Erythroblast (primary cell): ENCODE results near the gene AK5.
"Not testable (repeated sequence)": the region's sequence is repeated elsewhere in the genome, so short reads cannot be mapped to it uniquely, and the experiment has no call there.

Experiments used
- DNase-seq, 2 experiments: peaks; one replicate each; lab custom pipeline; 2025; lab: John Stamatoyannopoulos, UW
- GATA1 ChIP-seq: IDR thresholded peaks from 2 replicates; pipeline ENCODE4 v1.6.1; 2011; ENCODE audit warnings: low read depth, mild to moderate bottlenecking, control low read depth, low read length, moderate library complexity
- POLR2A ChIP-seq: IDR thresholded peaks from 2 replicates; pipeline ENCODE4 v1.6.1; 2011; ENCODE audit warnings: mild to moderate bottlenecking, low read length

Gene AK5

DNA sequence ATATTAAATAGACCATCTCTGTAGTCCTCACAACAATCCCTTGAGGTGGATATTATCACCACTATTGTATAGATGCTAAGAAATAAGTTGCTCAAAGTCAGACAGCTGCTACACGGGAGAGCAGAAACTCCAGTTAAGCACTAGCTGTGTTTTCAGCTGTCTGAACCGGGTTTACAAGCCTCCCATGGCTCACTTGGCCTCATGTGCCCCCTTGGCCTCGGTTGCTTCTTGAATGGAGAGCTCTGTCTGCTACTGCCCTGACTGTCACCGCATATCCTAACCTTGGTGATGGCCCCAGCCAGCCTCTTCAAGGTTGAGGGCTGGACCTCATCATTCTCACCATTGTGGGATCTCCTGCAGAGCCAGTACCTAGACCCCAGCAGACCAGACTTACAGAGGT, 123.4 kb downstream of the AK5 start:
- DNase-seq: no peak
- TF ChIP-seq POLR2A: no peak
- no peak for TF ChIP-seq GATA1

DNA sequence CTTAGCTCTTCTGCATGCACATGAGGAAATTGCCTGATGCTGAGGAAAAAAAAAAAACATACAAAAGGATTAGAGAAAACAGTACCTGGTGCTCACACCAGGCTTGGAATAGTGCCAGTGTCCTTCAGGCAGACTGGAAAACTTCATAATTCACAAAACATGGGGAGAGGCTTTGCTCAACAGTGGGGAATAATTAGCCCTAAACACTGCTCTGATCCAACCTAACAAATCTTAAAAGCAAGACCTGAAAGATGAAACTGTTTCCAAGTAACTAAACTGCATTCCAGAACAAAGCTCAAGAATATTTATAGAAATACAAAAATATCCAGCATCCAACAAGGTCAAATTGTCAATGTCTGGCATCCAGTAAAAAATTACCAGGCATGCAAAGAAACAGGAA, 124.8 kb downstream of the AK5 start:
- no peak for TF ChIP-seq GATA1
- no peak for TF ChIP-seq POLR2A
- DNase-seq: no peak

DNA sequence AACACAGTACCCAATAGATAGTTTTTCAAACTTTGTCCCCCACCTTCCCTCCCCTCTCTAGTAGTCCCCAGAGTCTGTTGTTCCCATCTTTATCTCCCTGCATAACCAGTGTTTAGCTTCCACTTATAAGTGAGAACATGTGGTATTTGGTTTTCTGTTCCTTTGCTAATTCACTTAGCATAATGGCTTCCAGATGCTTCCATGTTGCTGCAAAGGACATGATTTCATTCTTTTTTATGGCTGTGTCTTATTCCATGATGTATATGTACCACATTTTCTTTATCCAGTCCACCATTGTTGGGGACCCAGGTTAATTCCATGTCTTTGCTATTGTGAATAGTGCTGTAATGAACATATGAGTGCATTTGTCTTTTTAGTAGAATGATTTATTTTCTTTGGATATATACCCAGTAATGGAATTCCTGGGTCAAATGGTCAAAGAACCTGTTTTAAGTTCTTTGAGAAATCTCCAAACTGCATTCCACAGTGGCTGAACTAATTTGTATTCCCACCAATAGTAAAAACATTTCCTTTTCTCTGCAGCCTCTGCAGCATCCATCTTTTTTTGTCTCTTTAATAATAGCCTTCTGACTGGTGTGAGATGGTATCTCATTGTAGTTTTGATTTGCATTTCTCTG, 126.0 kb downstream of the AK5 start:
- no peak for DNase-seq
- TF ChIP-seq POLR2A: no peak
- TF ChIP-seq GATA1: no peak

DNA sequence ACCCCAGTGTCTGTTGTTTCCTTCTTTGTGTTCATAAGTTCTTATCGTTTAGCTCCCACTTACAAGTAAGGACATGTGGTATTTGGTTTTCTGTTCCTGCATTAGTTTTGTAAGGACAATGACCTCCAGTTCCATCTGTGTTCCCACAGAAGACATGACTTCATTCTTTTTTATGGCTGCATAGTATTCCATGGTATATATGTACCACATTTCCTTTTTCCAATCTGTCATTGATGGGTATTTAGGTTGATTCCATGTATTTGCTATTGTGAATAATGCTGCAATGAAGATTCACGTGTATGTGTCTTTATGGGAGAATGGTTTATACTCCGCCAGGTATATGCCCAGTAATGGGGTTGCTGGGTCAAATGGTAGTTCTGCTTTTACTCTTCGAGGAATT, 127.1 kb downstream of the AK5 start:
- not testable (repeated sequence) for DNase-seq

DNA sequence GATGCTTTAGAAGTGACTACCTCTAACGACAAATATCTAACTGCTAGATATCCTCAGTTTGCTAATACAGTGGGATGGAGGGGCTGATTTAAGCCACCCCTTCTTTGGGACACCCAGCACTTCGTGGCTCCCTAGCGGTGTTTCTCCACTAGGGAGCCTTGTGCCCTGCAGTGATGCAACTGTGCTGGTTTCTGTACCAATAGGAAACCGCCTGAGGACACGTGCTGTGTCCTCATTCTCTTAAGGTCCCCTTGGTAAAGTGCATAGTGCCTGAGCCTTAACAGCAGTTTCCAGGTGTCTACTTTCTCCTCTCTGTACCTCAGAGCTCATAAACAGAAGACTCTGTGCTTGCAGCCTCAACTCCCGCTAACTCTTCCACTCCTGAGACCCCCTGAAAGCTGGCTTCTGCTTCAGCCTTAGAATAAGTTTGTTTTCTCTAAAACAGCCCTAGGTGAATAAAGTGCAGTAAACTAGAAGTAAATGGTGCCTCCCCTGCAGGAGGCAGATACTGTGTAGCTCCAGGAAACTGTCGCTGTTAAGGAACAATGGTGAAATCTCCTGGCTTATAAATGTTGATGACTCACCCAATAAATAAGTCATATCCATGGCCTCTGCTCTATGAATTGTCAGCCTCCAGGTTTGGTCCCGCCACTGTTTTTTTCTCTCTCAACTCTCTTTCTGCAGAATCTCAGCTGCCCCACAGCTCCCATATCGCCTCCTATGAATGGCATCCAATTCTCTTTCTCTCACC, 130.4 kb downstream of the AK5 start:
- TF ChIP-seq GATA1 (no peak), POLR2A (no peak)
- DNase-seq: no peak

DNA sequence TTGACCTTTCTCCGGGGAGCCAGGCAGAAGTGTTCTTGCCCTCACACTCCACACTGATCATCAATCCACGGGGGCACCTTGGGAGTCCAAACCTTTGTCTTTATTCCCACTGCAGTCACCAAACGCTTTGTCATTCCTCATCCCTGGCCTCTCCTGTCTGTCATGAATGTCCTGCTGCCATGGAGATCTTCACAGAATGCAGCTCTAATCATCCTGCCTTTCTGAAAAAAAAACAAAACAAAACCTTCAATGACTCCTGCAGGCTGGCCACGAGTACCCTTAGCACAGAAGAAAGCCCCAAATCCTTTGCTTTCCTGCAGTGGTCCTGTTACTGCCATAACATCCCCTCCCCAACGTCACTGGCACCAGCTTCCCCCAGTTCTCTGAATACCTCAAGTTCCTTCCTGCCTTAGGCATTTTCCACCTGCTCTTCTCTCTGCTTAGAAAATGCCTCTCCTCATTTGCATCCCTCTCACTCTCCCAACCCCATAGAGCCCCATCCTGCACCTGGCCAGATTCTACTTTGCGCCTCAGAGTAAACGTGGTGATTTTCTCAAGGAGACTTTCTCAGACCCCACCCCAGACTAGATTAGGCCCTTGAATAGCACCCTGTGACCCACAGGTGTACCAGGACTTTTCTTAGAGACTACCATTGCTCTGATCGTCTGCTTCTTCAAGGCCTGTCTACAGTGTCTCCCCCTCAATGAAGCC, 131.2 kb downstream of the AK5 start:
- no peak for TF ChIP-seq POLR2A
- TF ChIP-seq GATA1: no peak
- DNase-seq: no peak

DNA sequence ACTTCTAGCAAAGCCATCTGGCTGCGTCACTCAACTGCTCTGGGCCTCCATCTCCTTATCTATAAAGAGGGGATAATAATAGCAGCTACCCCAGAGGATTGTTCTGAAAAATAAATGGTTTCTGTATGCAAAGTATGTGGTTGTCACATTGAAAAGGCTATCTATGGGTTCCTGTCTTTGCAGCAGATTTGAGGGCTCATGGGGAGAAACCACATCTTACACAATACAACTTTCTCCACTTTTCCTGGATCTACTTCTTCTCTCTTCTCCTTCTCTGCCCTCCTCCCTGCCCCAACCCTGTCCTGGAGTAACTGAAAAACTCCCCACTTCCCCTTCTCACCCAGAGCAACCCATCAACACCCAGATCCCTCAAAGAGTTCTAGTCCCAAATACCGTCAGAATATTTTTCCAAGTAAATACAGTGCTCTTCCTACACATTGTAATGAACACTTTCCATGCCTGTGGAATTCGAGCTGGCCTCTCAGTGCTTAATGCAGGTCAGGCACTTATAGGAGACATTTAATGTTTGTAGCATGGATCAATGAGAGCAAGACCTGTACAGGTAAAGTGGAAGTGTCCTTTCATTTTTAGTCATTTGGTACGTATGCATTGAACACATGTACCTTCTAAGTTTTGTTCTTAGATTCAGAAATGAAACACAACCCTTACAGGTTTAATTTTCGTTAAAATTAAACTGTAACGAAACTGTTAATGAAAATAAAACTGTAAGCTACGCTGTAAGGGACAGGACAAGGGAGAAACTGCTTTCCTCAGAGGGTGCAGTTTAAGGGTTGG, 131.9 kb downstream of the AK5 start:
- TF ChIP-seq GATA1: no peak
- no peak for TF ChIP-seq POLR2A
- no peak for DNase-seq

DNA sequence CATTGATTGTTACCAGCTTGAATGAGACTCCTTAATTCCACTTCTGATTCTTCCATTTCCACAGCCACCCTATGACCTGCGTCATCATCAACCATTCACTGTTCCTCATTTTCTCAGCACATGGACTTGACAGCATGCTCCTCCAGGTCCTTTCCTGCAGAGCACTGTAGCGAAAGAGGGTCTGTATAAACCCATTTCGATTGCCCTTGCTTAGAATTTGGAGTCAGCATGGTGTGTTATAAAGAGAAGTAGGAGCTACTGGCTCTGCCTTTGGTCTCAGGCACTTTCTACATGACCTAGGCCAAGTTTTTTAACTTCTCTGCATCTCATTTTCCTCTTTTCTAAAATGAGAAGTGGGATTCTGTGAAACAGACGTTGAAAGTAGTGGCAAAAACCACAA, 133.8 kb downstream of the AK5 start:
- TF ChIP-seq GATA1: no peak
- no peak for TF ChIP-seq POLR2A
- no peak for DNase-seq

DNA sequence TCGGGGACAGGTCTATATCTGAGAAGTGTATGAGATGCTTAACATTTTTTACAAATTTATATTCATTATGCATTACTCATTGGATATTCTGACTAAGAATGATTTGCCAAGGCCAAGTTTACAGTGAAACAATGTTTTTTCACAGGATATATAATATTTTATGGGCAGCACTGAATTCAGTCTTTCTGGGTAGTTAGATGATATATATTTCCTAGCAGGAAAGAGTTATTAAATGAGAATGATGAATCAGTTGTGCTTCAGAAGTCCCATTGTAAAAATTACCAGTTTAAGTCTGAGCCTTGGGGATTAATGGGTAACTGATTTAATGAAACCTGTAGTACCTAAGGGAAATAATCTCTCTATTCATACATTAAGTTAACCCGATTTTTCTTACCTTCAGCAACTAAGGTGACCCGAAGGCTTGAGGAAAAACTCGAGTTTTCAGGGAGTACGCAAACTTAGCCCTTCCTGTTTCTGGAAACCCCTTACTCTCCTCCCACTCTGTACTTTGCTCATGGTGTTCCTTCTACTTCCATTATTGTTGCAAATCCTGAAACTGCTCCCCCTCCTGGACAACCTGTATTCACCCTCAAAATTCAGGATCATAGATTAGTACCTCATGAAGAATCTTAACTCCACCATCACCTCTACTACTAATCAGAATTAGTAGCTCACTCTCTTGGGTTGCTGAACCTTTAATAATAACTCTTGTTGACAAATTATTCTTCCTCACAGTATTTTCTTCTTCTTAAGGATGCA, 135.1 kb downstream of the AK5 start:
- TF ChIP-seq GATA1: no peak
- no peak for TF ChIP-seq POLR2A
- DNase-seq: peak; percentile 4 to 36

DNA sequence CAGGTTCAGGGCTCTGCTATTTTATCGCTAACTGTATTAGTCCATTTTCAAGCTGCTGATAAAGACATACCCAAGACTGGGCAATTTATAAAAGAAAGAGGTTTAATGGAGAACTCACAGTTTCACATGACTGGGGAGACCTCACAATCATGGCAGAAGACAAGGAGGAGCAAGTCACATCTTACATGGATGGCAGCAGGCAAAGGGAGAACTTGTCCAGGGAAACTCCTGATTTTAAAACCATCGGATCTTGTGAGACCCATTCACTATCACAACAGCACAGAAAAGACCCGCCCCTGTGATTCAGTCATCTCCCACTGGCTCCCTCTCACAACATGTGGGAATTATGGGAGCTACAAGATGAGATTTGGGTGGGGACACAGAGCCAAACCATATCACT, 136.2 kb downstream of the AK5 start:
- DNase-seq: not testable (repeated sequence)

DNA sequence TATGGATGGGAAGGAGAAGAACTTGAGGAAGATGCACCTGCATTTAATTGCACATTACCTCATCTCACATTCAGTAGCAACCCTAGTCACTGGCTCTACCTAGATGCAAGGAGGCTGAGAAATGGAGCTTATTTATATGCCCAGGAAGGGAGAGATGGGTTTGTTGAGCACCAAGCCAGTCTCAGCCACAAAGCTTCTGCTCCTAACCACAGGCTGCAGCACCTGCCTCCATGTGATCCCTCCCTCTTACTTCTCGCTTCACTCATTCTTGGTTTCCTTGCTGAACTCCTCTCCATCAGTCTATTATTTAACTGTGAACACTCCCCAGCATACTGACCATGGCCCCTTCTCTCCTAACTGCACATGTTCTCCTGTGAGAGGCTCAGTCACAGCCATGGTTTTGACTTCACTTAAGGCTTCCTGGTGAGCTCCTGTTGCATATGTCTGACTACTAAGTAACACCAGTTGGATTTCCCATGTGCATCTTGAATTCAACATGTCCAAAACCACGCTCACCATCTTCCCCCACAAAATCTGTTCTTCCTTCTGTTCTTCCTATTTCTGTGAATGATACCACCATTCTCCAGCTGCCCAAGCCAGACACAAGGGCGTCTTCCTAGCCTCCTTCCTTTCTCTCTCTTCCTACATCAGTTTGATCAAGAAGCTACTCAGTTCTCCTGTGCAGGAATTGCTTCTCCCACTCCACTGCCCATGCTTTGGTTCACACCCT, 139.8 kb downstream of the AK5 start:
- TF ChIP-seq POLR2A (no peak), GATA1 (no peak)
- no peak for DNase-seq

DNA sequence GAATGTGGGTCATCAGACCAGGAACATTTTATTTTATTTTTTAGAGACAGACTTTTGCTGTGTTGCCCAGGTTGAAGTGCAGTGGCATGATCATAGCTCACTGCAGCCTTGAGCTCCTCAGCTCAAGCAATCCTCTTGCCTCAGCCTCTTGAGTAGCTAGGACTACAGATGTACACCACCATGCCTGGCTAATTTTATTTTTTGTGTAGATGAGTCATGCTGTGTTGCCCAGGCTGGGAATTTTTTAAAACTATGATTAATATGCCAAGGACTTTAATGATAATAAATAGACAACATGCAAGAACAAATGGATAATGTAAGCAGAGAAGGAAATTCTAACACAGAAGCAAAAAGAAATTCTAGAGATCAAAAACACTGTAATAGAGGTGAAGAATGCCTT, 142.4 kb downstream of the AK5 start:
- no peak for TF ChIP-seq POLR2A
- no peak for TF ChIP-seq GATA1
- no peak for DNase-seq
